H9 (cell line): Measurements from ENCODE around the gene RNU6-1. TPM values are rescaled to one million over a fixed set of nuclear protein-coding genes. Genes with fewer than 3 reads are reported as not detected.
A peak's percentile ranks its signal among the peaks of the same experiment; 100 is the strongest.

Experiments
- DNase-seq: peaks from one replicate; pipeline ENCODE4 v3.0.0-alpha.2; 2017
- H2AFZ ChIP-seq: one replicate; pipeline ENCODE4 v1.6.1; 2013; ENCODE audit warnings: mild to moderate bottlenecking, low read length, control low read depth, moderate library complexity
- H2AK5ac ChIP-seq: 2 replicates; pipeline ENCODE4 v1.6.1; 2013; ENCODE audit warnings: low read length, control low read depth, mixed read lengths; ENCODE audit not compliant: insufficient read length
- H2BK120ac ChIP-seq: one replicate; pipeline ENCODE4 v1.6.1; 2013; ENCODE audit warnings: low read depth, mild to moderate bottlenecking, low read length, control low read depth, inconsistent platforms; ENCODE audit not compliant: poor library complexity, severe bottlenecking
- H2BK12ac ChIP-seq: 2 replicates; pipeline ENCODE4 v1.6.1; 2013; ENCODE audit warnings: low read length, control low read depth, mixed read lengths, low read depth; ENCODE audit not compliant: insufficient read length
- H2BK15ac ChIP-seq: 2 replicates; pipeline ENCODE4 v1.6.1; 2013; ENCODE audit warnings: low read depth, low read length, control low read depth
- H2BK20ac ChIP-seq: one replicate; pipeline ENCODE4 v1.6.1; 2013; ENCODE audit warnings: low read depth, mild to moderate bottlenecking, low read length, control low read depth, inconsistent platforms; ENCODE audit not compliant: poor library complexity, severe bottlenecking
- H2BK5ac ChIP-seq: 2 replicates; pipeline ENCODE4 v1.6.1; 2013; ENCODE audit warnings: low read length, control low read depth, mixed read lengths; ENCODE audit not compliant: insufficient read length
- H3K14ac ChIP-seq: 2 replicates; pipeline ENCODE4 v1.6.1; 2013; ENCODE audit warnings: low read length, control low read depth; ENCODE audit not compliant: insufficient read depth
- H3K18ac ChIP-seq: 2 replicates; pipeline ENCODE4 v1.6.1; 2013; ENCODE audit warnings: low read depth, mild to moderate bottlenecking, mixed read lengths, low read length, control low read depth; ENCODE audit not compliant: insufficient read length
- H3K23ac ChIP-seq: 2 replicates; pipeline ENCODE4 v1.6.1; 2013; ENCODE audit warnings: low read length, control low read depth, mixed read lengths, low read depth; ENCODE audit not compliant: insufficient read length
- H3K23me2 ChIP-seq: 2 replicates; pipeline ENCODE4 v1.6.1; 2013; ENCODE audit warnings: low read depth, mild to moderate bottlenecking, mixed read lengths, low read length, control low read depth; ENCODE audit not compliant: insufficient read length, poor library complexity, severe bottlenecking
- H3K27ac ChIP-seq: 2 replicates; pipeline ENCODE4 v1.5.1; 2013; ENCODE audit warnings: low read length, control low read depth, mixed read lengths, low read depth; ENCODE audit not compliant: insufficient read length
- H3K27me3 ChIP-seq: 2 replicates; pipeline ENCODE4 v1.6.1; 2013; ENCODE audit warnings: low read length, control low read depth, inconsistent platforms; ENCODE audit not compliant: insufficient read depth
- H3K4ac ChIP-seq: 2 replicates; pipeline ENCODE4 v1.6.1; 2013; ENCODE audit warnings: low read depth, mild to moderate bottlenecking, control low read depth, inconsistent platforms, low read length, moderate library complexity
- H3K4me1 ChIP-seq: 2 replicates; pipeline ENCODE4 v1.6.1; 2013; ENCODE audit warnings: low read length, control low read depth, inconsistent platforms; ENCODE audit not compliant: insufficient read depth
- H3K4me2 ChIP-seq: 2 replicates; pipeline ENCODE4 v1.6.1; 2013; ENCODE audit warnings: low read length, control low read depth, mixed read lengths; ENCODE audit not compliant: insufficient read length, insufficient read depth
- H3K56ac ChIP-seq: 2 replicates; pipeline ENCODE4 v1.6.1; 2013; ENCODE audit warnings: low read depth, mild to moderate bottlenecking, mixed read lengths, low read length, control low read depth; ENCODE audit not compliant: insufficient read length
- H3K79me1 ChIP-seq: 2 replicates; pipeline ENCODE4 v1.6.1; 2013; ENCODE audit warnings: low read depth, mild to moderate bottlenecking, moderate library complexity, low read length, control low read depth, inconsistent platforms; ENCODE audit not compliant: insufficient read depth, poor library complexity, severe bottlenecking
- H3K79me2 ChIP-seq: 2 replicates; pipeline ENCODE4 v1.6.1; 2013; ENCODE audit warnings: low read length, control low read depth, inconsistent platforms; ENCODE audit not compliant: insufficient read depth
- H3K9ac ChIP-seq: 2 replicates; pipeline ENCODE4 v1.6.1; 2013; ENCODE audit warnings: low read length, control low read depth, mixed read lengths; ENCODE audit not compliant: insufficient read length; ENCODE audit errors: extremely low read depth
- H3K9me3 ChIP-seq: one replicate; pipeline ENCODE4 v1.6.1; 2013; ENCODE audit warnings: low read depth, low read length, inconsistent platforms; ENCODE audit not compliant: control insufficient read depth
- H3T11ph ChIP-seq: one replicate; pipeline ENCODE4 v1.6.1; 2013; ENCODE audit warnings: mild to moderate bottlenecking, low read length, control low read depth, inconsistent platforms
- H4K20me1 ChIP-seq: one replicate; pipeline ENCODE4 v1.6.1; 2013; ENCODE audit not compliant: control insufficient read depth, insufficient read length, insufficient read depth
- H4K5ac ChIP-seq: 2 replicates; pipeline ENCODE4 v1.6.1; 2013; ENCODE audit warnings: low read depth, mild to moderate bottlenecking, mixed read lengths, low read length, control low read depth; ENCODE audit not compliant: insufficient read length
- H4K8ac ChIP-seq: replicated peaks from 2 replicates; pipeline ENCODE4 v1.6.1; 2013; ENCODE audit warnings: low read length, control low read depth, mixed read lengths, low read depth; ENCODE audit not compliant: insufficient read length
- H4K91ac ChIP-seq: 2 replicates; pipeline ENCODE4 v1.6.1; 2013; ENCODE audit warnings: low read depth, mild to moderate bottlenecking, moderate library complexity, mixed read lengths, low read length, control low read depth; ENCODE audit not compliant: insufficient read length
- H3K27ac Mint-ChIP-seq, 3 experiments: 2 replicates in 2 of 3; 3 replicates in 1 of 3; pipeline ENCODE4 v1.8.0; 2020 to 2021; ENCODE audit warnings: mixed read lengths in 3 of 3, mild to moderate bottlenecking in 1 of 3, moderate library complexity in 1 of 3
- H3K27me3 Mint-ChIP-seq: 2 replicates; pipeline ENCODE4 v1.8.0; 2021; ENCODE audit warnings: low read depth, mild to moderate bottlenecking, moderate library complexity, mixed read lengths
- H3K36me3 Mint-ChIP-seq, 3 experiments: 2 replicates in 2 of 3; 3 replicates in 1 of 3; pipeline ENCODE4 v1.8.0; 2020 to 2021; ENCODE audit warnings: low read depth in 3 of 3, mixed read lengths in 3 of 3; ENCODE audit not compliant: insufficient read depth in 1 of 3
- H3K4me1 Mint-ChIP-seq, 2 experiments: 2 replicates each; pipeline ENCODE4 v1.8.0; 2020; ENCODE audit warnings: mixed read lengths in 2 of 2
- H3K4me3 Mint-ChIP-seq, 2 experiments: 2 replicates in 1 of 2; 3 replicates in 1 of 2; pipeline ENCODE4 v1.8.0; 2020 to 2021; ENCODE audit warnings: mild to moderate bottlenecking in 2 of 2, mixed read lengths in 2 of 2, moderate library complexity in 1 of 2
- H3K9me3 Mint-ChIP-seq, 2 experiments: 2 replicates in 1 of 2; 3 replicates in 1 of 2; pipeline ENCODE4 v1.8.0; 2020; ENCODE audit warnings: mild to moderate bottlenecking in 2 of 2, mixed read lengths in 2 of 2, moderate library complexity in 1 of 2
- WGBS: extraction: QIAGEN DNeasy Blood & Tissue Kit; methylation state at CpG from one replicate; pipeline ENCODE4 v1.1.7; 2013; ENCODE audit warnings: missing lambda C conversion rate, low lambda C conversion rate, mixed read lengths; ENCODE audit not compliant: insufficient read length; ENCODE audit errors: extremely low coverage; 5-methylcytosine and 5-hydroxymethylcytosine counted together
- total RNA-seq: library from RNA; stranded (reverse); gene quantifications from 2 replicates; pipeline ENCODE4 v1.2.1, GENCODE V29; 2021
- TF ChIP-seq, protein P1 (sequence below): fragments of 200-600 bp; sonication (generic); conservative IDR thresholded peaks from 3 replicates; pipeline ENCODE4 v1.8.0; 2021; ENCODE audit warnings: antibody characterized with exemption, mild to moderate bottlenecking

RNU6-1 gene
- total RNA-seq, 1 experiment from 2014 or later, result not detected

DNA sequence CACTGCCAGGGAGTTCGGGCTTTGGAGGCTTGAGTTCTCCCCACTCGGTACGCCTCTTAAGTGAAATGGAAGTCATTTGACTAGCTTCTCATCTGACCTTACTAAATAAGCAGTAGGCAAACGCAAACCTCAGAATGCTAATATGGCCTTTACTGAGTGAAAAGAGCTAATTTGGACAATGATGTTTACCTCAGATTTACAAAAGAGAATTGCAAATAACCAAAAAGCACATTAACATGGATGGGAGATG, 1.6 kb upstream of the RNU6-1 start:
- peak overlapping the region; percentile 94 to 96 for H3K4me3 Mint-ChIP-seq
- H3K4me1 Mint-ChIP-seq, result peaks cover 55 to 56% of the 10 kb centered on the region in 2 experiments

More for the DNA sequence above, 1.6 kb upstream of the RNU6-1 start:
- Histone ChIP-seq H3K14ac (no peak overlapping the region), H3K79me1 (no peaks in the 10 kb centered on the region), H3K9ac (no peak overlapping the region), H4K5ac (no peak overlapping the region), H4K8ac (no peak overlapping the region), H3K56ac (no peak overlapping the region), H3T11ph (no peak overlapping the region), H2AK5ac (no peak overlapping the region), H2BK120ac (no peak overlapping the region), H3K23ac (no peak overlapping the region), H3K4me2 (peak overlapping the region; percentile 90), H2BK15ac (no peak overlapping the region), H3K27ac (no peak overlapping the region), H3K27me3 (peaks cover 18% of the 10 kb centered on the region; the same call in 1 of the 2 replicates), H4K20me1 (no peaks in the 10 kb centered on the region), H2BK20ac (no peak overlapping the region), H3K18ac (no peak overlapping the region), H3K4me1 (no peaks in the 10 kb centered on the region; the same call in 1 of the 2 replicates), H3K9me3 (no peaks in the 10 kb centered on the region), H2BK12ac (no peak overlapping the region), H2BK5ac (no peak overlapping the region), H2AFZ (no peak overlapping the region), H3K79me2 (no peaks in the 10 kb centered on the region), H3K23me2 (peaks cover 10% of the 10 kb centered on the region), H3K4ac (no peak overlapping the region), H4K91ac (no peak overlapping the region)
- no peak for DNase-seq
- no CpG with 5 or more reads among the region's 4 CpGs for WGBS
- Mint-ChIP-seq H3K27ac (no peak overlapping the region), H3K27me3 (peaks cover 47% of the 10 kb centered on the region), H3K9me3 (peaks cover 4% of the 10 kb centered on the region in 2 experiments; a peak in 4 of 5 replicates), H3K36me3 (no peaks in the 10 kb centered on the region)
- TF ChIP-seq, protein P1, sequence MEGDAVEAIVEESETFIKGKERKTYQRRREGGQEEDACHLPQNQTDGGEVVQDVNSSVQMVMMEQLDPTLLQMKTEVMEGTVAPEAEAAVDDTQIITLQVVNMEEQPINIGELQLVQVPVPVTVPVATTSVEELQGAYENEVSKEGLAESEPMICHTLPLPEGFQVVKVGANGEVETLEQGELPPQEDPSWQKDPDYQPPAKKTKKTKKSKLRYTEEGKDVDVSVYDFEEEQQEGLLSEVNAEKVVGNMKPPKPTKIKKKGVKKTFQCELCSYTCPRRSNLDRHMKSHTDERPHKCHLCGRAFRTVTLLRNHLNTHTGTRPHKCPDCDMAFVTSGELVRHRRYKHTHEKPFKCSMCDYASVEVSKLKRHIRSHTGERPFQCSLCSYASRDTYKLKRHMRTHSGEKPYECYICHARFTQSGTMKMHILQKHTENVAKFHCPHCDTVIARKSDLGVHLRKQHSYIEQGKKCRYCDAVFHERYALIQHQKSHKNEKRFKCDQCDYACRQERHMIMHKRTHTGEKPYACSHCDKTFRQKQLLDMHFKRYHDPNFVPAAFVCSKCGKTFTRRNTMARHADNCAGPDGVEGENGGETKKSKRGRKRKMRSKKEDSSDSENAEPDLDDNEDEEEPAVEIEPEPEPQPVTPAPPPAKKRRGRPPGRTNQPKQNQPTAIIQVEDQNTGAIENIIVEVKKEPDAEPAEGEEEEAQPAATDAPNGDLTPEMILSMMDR, result no peak
